ENCODE results near the gene TBX18. TPM values are rescaled to one million over a fixed set of nuclear protein-coding genes. Genes with fewer than 3 reads are reported as not detected.

TBX18 gene
- total RNA-seq, 2 donors from 2014 or later, result not detected

GRCh38 chr6:84645000-84645399 is 119.4 kb downstream of the TBX18 start:
- Mint-ChIP-seq H3K4me1 (ENCODE audit: low read depth) (no peaks in the 10 kb centered on the region), H3K27ac (no peak overlapping the region), H3K9me3 (peaks cover 2 to 5% of the 10 kb centered on the region in 2 donors), H3K4me3 (no peak overlapping the region), H3K36me3 (ENCODE audit: insufficient read depth in 2 of 2) (no peaks in the 10 kb centered on the region), H3K27me3 (ENCODE audit: low read depth) (no peaks in the 10 kb centered on the region)
- ATAC-seq (replicated peaks in 1 of 2) (no peak), DNase-seq (no peak)

DNA sequence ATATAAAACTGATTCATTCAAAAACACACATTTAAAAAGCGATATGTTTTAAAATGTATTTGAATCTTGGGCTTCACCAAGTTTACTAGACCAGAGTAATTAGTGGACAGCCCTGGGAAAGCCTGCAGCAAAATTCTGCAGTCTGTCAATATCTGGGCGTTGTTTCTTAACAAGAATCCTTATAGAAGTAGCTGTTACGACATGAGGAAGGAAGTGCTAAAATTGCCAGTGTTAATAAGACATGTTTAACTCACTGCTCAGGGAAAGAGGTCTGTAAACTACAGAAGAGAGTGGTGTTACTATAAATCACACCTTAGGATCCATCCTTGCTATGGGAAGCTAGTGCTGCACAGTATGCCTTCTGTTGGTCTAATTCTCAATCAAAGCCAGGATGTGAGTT is 120.6 kb downstream of the TBX18 start:
- H3K27ac Mint-ChIP-seq, result no peak overlapping the region
- H3K27me3 Mint-ChIP-seq (ENCODE audit: low read depth), result no peaks in the 10 kb centered on the region
- no peak for DNase-seq
- H3K9me3 Mint-ChIP-seq, result peaks cover 3 to 5% of the 10 kb centered on the region in 2 donors
- no peaks in the 10 kb centered on the region for H3K36me3 Mint-ChIP-seq (ENCODE audit: insufficient read depth in 2 of 2)
- no peak overlapping the region for H3K4me3 Mint-ChIP-seq
- H3K4me1 Mint-ChIP-seq (ENCODE audit: low read depth), result no peaks in the 10 kb centered on the region
- no peak for ATAC-seq (replicated peaks in 1 of 2)

GRCh38 chr6:84641076-84641475 is 123.3 kb downstream of the TBX18 start:
- Mint-ChIP-seq H3K4me1 (ENCODE audit: low read depth) (no peaks in the 10 kb centered on the region), H3K36me3 (ENCODE audit: insufficient read depth in 2 of 2) (no peaks in the 10 kb centered on the region), H3K9me3 (peaks cover 7 to 10% of the 10 kb centered on the region in 2 donors), H3K4me3 (no peak overlapping the region), H3K27me3 (ENCODE audit: low read depth) (no peaks in the 10 kb centered on the region), H3K27ac (no peak overlapping the region)
- ATAC-seq (replicated peaks in 1 of 2) (no peak), DNase-seq (no peak)

DNA sequence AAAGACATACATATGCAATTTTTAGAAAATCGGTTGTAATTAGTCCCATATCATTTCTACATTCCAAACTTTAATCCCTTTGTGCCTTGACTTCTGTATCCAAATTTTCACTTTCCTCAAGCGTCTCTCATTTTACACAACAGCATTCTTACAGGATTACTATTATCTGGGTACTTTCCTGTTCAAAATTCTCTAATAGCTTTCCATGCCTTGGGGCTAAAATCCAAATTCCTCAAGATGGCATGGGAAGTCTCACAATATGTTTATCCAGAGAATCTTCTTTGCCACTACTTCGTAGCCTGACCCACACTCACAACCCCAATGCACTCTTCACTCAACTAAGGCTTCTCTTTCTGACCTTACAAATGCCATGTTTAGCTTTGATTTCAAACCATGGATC is 125.0 kb downstream of the TBX18 start:
- Mint-ChIP-seq H3K4me3 (no peak overlapping the region), H3K36me3 (ENCODE audit: insufficient read depth in 2 of 2) (no peaks in the 10 kb centered on the region)
- no peak for ATAC-seq (replicated peaks in 1 of 2)

DNA sequence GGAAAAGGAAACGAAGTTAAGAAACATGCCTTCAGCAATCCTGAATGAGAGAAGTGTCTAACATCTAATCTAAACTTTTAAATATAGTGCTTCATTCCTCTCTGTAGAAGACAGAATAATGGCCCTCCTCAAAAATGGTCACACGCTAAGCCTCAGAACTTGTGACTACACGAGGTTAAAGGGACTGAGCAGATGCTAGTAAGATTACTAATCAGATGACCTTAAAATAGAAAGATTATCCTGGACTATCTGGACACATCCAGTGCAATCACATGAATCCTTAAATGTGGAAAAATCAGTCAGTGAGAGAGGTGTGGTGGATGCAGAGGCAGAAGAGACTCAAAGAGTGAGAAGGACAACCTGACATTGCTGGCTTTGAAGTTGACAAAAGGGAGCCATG is 126.1 kb downstream of the TBX18 start:
- H3K4me1 Mint-ChIP-seq (ENCODE audit: low read depth), result no peaks in the 10 kb centered on the region
- no peaks in the 10 kb centered on the region for H3K27me3 Mint-ChIP-seq (ENCODE audit: low read depth)
- H3K27ac Mint-ChIP-seq, result no peak overlapping the region
- ATAC-seq (replicated peaks in 1 of 2) (no peak), DNase-seq (no peak)
- peaks cover 7 to 13% of the 10 kb centered on the region in 2 donors for H3K9me3 Mint-ChIP-seq
- no peaks in the 10 kb centered on the region for H3K36me3 Mint-ChIP-seq (ENCODE audit: insufficient read depth in 2 of 2)
- no peak overlapping the region for H3K4me3 Mint-ChIP-seq

More for the DNA sequence above, 125.0 kb downstream of the TBX18 start:
- H3K4me1 Mint-ChIP-seq (ENCODE audit: low read depth), result no peaks in the 10 kb centered on the region
- no peak for DNase-seq
- no peaks in the 10 kb centered on the region for H3K27me3 Mint-ChIP-seq (ENCODE audit: low read depth)
- H3K9me3 Mint-ChIP-seq, result peaks cover 7 to 16% of the 10 kb centered on the region in 2 donors
- H3K27ac Mint-ChIP-seq, result no peak overlapping the region

Data from activated T-cell treated with anti-CD3 and anti-CD28 coated beads, Interleukin-2, amount 50 U/mL, for 72 hours (primary cell).